Dedifferentiated amniotic fluid mesenchymal stem cell (primary cell): ENCODE results near the gene TEX50.
"Not testable (repeated sequence)": the region's sequence is repeated elsewhere in the genome, so short reads cannot be mapped to it uniquely, and the experiment has no call there.

Experiments
- DNase-seq: peaks from one replicate; pipeline ENCODE4 v3.0.0-alpha.2; 2016; ENCODE audit errors: extremely low spot score

The TEX50 gene

GRCh38 chr1:173663159-173663558 lies 28.0 kb downstream of the TEX50 start:
- DNase-seq: no peak

DNA sequence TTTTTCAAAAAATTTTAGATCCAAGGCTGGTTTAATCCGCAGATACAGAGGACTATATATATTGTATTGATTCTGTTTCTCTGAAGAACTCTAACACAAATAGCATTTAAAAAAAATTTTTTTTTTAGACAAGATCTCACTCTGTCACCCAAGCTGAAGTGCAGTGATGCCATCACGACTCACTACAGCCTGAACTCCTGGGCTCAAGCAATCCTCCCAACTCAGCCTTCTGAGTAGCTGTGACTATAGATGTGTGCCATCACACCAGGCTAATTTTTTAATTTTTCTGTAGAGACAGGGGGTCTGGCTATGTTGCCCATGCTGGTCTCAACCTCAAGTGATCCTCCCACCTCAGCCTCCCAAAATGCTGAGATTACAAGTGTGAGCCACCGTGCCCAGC lies 31.5 kb downstream of the TEX50 start:
- no peak for DNase-seq

DNA sequence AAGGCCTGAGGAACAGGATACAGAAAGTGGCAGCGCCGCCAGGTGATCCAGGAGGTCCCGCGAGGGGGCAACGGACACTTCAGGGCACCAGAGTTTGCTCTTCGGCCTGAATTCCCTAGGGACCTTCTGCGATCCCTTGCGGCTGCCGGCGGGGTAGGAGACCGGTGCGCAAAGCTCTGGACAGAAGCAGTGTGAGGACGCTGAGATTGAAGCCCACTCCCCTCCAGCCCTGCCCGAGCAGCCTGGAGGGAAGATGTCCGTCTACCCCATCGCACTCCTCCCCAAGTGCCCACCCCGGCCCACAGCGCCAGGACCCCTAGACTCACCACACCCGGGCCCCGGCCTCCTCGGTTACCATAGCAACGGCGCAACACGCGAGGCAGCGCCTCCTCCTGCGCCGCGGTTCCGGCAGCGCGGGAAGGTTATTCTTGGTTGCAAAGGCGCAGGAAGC lies 34.4 kb downstream of the TEX50 start, which contains the start of gene ANKRD45:
ANKRD45 (minus strand) TSS at position 361 of the 451 bp plus-strand sequence. CDS start 10,433 bp downstream, outside the sequence.
- no peak for DNase-seq

DNA sequence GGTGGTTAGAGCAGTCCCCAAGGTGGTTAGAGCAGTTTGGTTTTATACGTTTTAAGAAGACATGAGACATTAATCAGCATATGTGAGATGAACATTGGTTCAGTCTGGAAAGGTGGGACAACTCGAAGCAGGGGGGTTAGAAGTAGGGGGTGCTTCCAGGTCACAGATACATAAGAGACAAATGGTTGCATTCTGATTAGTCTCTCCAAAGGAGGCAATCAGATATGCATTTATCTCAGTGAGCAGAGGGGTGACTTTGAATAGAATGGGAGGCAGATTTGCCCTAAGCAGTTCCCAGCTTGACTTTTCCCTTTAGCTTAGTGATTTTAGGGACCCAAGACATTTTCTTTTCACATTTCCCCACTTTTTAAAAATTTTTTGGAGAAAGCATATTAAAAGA lies 39.4 kb downstream of the TEX50 start:
- not testable (repeated sequence) for DNase-seq

DNA sequence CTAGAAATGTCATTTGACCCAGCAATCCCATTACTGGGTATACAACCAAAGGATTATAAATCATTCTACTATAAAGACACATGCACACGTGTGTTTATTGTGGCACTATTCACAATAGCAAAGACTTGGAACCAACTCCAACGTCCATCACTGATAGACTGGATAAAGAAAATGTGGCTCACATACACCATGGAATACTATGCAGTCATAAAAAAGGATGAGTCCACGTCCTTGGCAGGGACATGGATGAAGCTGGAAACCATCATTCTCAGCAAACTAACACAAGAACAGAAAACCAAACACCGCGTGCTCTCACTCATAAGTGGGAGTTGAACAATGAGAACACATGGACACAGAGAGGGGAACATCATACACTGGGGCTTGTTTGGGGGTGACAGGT lies 45.0 kb downstream of the TEX50 start:
- DNase-seq: not testable (repeated sequence)

- no peak for DNase-seq
These were observed 47.0 kb downstream of the TEX50 start for GRCh38 chr1:173682184-173682583.

- DNase-seq: not testable (repeated sequence)
These were observed 48.7 kb downstream of the TEX50 start for GRCh38 chr1:173683838-173684237.

DNA sequence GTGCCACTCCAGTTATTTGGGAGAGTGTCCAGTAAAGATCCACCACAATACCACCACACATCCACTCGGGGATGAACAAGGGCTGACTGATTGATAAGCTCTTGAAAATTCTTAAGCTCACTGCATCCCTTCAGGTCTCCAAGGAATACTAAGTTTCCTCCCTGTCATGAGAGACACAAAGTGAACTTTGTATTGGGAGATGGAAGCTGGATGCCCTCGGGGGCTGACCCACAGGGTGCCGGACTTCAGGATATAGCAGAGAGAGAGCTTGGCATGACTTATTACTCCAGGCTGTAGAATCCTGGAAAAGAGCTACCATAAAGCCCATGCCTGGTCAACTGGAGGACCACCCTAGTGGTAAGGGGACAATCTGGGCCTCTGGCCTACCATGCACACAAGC lies 50.0 kb downstream of the TEX50 start:
- DNase-seq: not testable (repeated sequence)
